ENCODE measurements around the gene ZNF354B.
"Not testable (repeated sequence)": the region's sequence is repeated elsewhere in the genome, so short reads cannot be mapped to it uniquely, and the experiment has no call there.

DNA sequence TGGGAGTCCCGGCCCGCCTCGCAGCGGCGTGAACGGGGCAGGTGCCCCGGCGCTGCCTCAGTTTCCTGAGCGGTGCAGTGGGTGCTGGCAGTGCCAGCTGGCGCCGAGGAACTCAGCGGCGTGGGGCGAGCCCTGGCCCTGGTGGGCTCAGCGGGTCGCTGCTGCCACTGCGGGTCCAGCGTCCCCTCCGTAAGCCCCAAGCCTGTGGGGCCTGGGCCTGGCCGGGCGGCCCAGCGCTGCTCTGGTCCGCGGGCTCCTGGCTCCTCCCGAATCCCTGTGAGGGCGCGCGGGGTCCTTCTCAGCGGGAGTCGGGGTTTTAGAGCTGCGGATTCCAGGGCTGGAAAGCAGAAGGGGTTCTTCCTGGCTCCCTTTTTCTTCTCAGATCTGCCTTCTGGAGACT, 862 bp downstream of the ZNF354B start:
- TF ChIP-seq, protein P1, sequence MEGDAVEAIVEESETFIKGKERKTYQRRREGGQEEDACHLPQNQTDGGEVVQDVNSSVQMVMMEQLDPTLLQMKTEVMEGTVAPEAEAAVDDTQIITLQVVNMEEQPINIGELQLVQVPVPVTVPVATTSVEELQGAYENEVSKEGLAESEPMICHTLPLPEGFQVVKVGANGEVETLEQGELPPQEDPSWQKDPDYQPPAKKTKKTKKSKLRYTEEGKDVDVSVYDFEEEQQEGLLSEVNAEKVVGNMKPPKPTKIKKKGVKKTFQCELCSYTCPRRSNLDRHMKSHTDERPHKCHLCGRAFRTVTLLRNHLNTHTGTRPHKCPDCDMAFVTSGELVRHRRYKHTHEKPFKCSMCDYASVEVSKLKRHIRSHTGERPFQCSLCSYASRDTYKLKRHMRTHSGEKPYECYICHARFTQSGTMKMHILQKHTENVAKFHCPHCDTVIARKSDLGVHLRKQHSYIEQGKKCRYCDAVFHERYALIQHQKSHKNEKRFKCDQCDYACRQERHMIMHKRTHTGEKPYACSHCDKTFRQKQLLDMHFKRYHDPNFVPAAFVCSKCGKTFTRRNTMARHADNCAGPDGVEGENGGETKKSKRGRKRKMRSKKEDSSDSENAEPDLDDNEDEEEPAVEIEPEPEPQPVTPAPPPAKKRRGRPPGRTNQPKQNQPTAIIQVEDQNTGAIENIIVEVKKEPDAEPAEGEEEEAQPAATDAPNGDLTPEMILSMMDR (IDR thresholded peaks at IDR 0.05 in 2 of 3, conservative IDR thresholded peaks at IDR 0.05 in 1 of 3; ENCODE audit: borderline replicate concordance in 1 of 3, insufficient read depth in 1 of 3, low read depth in 2 of 3, low read length in 2 of 3): not testable (repeated sequence)
- not testable (repeated sequence) for TF ChIP-seq RAD21 (IDR thresholded peaks at IDR 0.05; ENCODE audit: low read depth); EZH2phosphoT487 (IDR thresholded peaks at IDR 0.05; ENCODE audit: borderline replicate concordance); JUND (IDR thresholded peaks at IDR 0.05); FOSL1 (IDR thresholded peaks at IDR 0.05; ENCODE audit: low read depth); POLR2A (IDR thresholded peaks at IDR 0.05; ENCODE audit: borderline replicate concordance, extremely low read depth, insufficient read depth, insufficient read length); POLR2AphosphoS5 (IDR thresholded peaks at IDR 0.05; ENCODE audit: low read depth, low read length); SP1 (IDR thresholded peaks at IDR 0.05; ENCODE audit: low read depth)
- TF ChIP-seq, protein P2, sequence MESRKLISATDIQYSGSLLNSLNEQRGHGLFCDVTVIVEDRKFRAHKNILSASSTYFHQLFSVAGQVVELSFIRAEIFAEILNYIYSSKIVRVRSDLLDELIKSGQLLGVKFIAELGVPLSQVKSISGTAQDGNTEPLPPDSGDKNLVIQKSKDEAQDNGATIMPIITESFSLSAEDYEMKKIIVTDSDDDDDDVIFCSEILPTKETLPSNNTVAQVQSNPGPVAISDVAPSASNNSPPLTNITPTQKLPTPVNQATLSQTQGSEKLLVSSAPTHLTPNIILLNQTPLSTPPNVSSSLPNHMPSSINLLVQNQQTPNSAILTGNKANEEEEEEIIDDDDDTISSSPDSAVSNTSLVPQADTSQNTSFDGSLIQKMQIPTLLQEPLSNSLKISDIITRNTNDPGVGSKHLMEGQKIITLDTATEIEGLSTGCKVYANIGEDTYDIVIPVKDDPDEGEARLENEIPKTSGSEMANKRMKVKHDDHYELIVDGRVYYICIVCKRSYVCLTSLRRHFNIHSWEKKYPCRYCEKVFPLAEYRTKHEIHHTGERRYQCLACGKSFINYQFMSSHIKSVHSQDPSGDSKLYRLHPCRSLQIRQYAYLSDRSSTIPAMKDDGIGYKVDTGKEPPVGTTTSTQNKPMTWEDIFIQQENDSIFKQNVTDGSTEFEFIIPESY (IDR thresholded peaks at IDR 0.05; ENCODE audit: extremely low read depth, insufficient replicate concordance, low read length): not testable (repeated sequence)
- TF ChIP-seq, protein P3, sequence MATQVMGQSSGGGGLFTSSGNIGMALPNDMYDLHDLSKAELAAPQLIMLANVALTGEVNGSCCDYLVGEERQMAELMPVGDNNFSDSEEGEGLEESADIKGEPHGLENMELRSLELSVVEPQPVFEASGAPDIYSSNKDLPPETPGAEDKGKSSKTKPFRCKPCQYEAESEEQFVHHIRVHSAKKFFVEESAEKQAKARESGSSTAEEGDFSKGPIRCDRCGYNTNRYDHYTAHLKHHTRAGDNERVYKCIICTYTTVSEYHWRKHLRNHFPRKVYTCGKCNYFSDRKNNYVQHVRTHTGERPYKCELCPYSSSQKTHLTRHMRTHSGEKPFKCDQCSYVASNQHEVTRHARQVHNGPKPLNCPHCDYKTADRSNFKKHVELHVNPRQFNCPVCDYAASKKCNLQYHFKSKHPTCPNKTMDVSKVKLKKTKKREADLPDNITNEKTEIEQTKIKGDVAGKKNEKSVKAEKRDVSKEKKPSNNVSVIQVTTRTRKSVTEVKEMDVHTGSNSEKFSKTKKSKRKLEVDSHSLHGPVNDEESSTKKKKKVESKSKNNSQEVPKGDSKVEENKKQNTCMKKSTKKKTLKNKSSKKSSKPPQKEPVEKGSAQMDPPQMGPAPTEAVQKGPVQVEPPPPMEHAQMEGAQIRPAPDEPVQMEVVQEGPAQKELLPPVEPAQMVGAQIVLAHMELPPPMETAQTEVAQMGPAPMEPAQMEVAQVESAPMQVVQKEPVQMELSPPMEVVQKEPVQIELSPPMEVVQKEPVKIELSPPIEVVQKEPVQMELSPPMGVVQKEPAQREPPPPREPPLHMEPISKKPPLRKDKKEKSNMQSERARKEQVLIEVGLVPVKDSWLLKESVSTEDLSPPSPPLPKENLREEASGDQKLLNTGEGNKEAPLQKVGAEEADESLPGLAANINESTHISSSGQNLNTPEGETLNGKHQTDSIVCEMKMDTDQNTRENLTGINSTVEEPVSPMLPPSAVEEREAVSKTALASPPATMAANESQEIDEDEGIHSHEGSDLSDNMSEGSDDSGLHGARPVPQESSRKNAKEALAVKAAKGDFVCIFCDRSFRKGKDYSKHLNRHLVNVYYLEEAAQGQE (IDR thresholded peaks at IDR 0.05; ENCODE audit: low read depth): not testable (repeated sequence)
